ENCODE measurements around the gene KDM6A. TPM values are rescaled to one million over a fixed set of nuclear protein-coding genes. Genes with fewer than 3 reads are reported as not detected.

Gene KDM6A
- total RNA-seq, 1 experiment from 2014 or later = 42.8 TPM

GRCh38 chrX:45154462-45154861 lies 281.5 kb downstream of the KDM6A start:
- Mint-ChIP-seq H3K4me1 (no peaks in the 10 kb centered on the region), H3K9me3 (peaks cover 69 to 73% of the 10 kb centered on the region in 2 experiments), H3K36me3 (ENCODE audit: insufficient read depth in 1 of 3, low read depth in 3 of 3) (peaks cover 0 to 3% (median 2%) of the 10 kb centered on the region in 3 experiments; a peak in 2 of 7 replicates), H3K27ac (no peak overlapping the region), H3K4me3 (no peak overlapping the region), H3K27me3 (ENCODE audit: low read depth) (no peaks in the 10 kb centered on the region)
- Histone ChIP-seq H2AK5ac (ENCODE audit: insufficient read length, low read length) (no peak overlapping the region), H3K9me3 (ENCODE audit: control insufficient read depth, low read depth, low read length) (peaks cover 39% of the 10 kb centered on the region), H4K5ac (ENCODE audit: insufficient read length, low read depth, low read length) (no peak overlapping the region), H3K27ac (ENCODE audit: insufficient read length, low read depth, low read length) (no peak overlapping the region), H2BK5ac (ENCODE audit: insufficient read length, low read length) (no peak overlapping the region), H4K91ac (ENCODE audit: insufficient read length, low read depth, low read length) (no peak overlapping the region), H3K79me1 (ENCODE audit: insufficient read depth, low read depth, low read length, poor library complexity, severe bottlenecking) (no peaks in the 10 kb centered on the region), H4K8ac (replicated peaks; ENCODE audit: insufficient read length, low read depth, low read length) (no peak overlapping the region), H3K23ac (ENCODE audit: insufficient read length, low read depth, low read length) (no peak overlapping the region), H3K27me3 (ENCODE audit: insufficient read depth, low read length) (no peaks in the 10 kb centered on the region), H2AFZ (ENCODE audit: low read length) (no peak overlapping the region), H2BK12ac (ENCODE audit: insufficient read length, low read depth, low read length) (no peak overlapping the region), H3K23me2 (ENCODE audit: insufficient read length, low read depth, low read length, poor library complexity, severe bottlenecking) (peaks cover 5% of the 10 kb centered on the region), H3K4me1 (ENCODE audit: insufficient read depth, low read length) (no peaks in the 10 kb centered on the region), H3K9ac (ENCODE audit: extremely low read depth, insufficient read length, low read length) (no peak overlapping the region), H3T11ph (ENCODE audit: low read length) (no peak overlapping the region), H3K4me2 (ENCODE audit: insufficient read depth, insufficient read length, low read length) (no peak overlapping the region), H4K20me1 (ENCODE audit: control insufficient read depth, insufficient read depth, insufficient read length) (no peaks in the 10 kb centered on the region), H3K18ac (ENCODE audit: insufficient read length, low read depth, low read length) (no peak overlapping the region), H3K79me2 (ENCODE audit: insufficient read depth, low read length) (no peaks in the 10 kb centered on the region), H2BK15ac (ENCODE audit: low read depth, low read length) (no peak overlapping the region), H3K4ac (ENCODE audit: low read depth, low read length) (no peak overlapping the region), H3K14ac (ENCODE audit: insufficient read depth, low read length) (no peak overlapping the region), H2BK20ac (ENCODE audit: low read depth, low read length, poor library complexity, severe bottlenecking) (no peak overlapping the region), H2BK120ac (ENCODE audit: low read depth, low read length, poor library complexity, severe bottlenecking) (no peak overlapping the region), H3K56ac (ENCODE audit: insufficient read length, low read depth, low read length) (no peak overlapping the region)
- TF ChIP-seq, protein P1, sequence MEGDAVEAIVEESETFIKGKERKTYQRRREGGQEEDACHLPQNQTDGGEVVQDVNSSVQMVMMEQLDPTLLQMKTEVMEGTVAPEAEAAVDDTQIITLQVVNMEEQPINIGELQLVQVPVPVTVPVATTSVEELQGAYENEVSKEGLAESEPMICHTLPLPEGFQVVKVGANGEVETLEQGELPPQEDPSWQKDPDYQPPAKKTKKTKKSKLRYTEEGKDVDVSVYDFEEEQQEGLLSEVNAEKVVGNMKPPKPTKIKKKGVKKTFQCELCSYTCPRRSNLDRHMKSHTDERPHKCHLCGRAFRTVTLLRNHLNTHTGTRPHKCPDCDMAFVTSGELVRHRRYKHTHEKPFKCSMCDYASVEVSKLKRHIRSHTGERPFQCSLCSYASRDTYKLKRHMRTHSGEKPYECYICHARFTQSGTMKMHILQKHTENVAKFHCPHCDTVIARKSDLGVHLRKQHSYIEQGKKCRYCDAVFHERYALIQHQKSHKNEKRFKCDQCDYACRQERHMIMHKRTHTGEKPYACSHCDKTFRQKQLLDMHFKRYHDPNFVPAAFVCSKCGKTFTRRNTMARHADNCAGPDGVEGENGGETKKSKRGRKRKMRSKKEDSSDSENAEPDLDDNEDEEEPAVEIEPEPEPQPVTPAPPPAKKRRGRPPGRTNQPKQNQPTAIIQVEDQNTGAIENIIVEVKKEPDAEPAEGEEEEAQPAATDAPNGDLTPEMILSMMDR (conservative IDR thresholded peaks at IDR 0.05) = no peak
- DNase-seq = no peak
